Spleen (tissue), 7 donors: ENCODE measurements around the gene ADARB1.

Source experiments
- POLR2AphosphoS5 ChIP-seq, 3 donors: sonication (generic); formaldehyde crosslinking; IDR thresholded peaks; one replicate each; pipeline ENCODE4 v1.5.1; 2017; ENCODE audit warnings: antibody characterized with exemption in 3 of 3
- TF ChIP-seq, protein P1 (sequence below), 11 experiments: fragments of 200-600 bp in 7 of 11; fragments of 450-650 bp in 4 of 11; sonication (generic) in 4 of 11; IDR thresholded peaks in 8 of 11; conservative IDR thresholded peaks in 3 of 11; 1 replicate in 7 of 11; 2 replicates in 4 of 11; pipeline versions ENCODE4 v1.4.0 to v1.8.0; 2016 to 2021; ENCODE audit warnings: antibody characterized with exemption in 11 of 11, inconsistent platforms in 4 of 11, mild to moderate bottlenecking in 1 of 11
- donor health status: DM: no; HTN: no; CAD: no; lungs with moderate emphysema.
- donor health status: DM: no; HTN: no; CAD: no.
- donor health status: DM: no; HTN: no; CAD: no.

DNA sequence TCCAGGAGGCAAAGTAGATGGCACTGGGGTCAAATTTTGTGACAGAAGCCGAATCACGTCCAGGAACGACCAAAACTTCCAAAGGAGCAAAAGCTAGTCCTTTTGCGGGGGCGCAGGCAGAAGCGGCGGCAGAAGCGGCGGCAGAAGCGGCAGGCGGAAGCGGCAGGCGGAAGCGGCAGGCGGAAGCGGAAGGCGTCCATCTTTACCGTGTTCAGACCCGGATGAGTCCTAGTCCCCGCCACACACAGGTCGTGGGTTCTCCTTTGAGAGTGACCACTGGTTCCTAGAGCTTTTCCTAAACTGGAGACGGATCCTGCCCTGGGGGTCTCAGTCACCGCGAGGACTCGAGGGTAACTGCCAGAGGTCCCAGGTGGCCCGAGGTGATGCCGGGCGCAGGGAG, 159.7 kb downstream of the ADARB1 start:
- TF ChIP-seq, protein P1, sequence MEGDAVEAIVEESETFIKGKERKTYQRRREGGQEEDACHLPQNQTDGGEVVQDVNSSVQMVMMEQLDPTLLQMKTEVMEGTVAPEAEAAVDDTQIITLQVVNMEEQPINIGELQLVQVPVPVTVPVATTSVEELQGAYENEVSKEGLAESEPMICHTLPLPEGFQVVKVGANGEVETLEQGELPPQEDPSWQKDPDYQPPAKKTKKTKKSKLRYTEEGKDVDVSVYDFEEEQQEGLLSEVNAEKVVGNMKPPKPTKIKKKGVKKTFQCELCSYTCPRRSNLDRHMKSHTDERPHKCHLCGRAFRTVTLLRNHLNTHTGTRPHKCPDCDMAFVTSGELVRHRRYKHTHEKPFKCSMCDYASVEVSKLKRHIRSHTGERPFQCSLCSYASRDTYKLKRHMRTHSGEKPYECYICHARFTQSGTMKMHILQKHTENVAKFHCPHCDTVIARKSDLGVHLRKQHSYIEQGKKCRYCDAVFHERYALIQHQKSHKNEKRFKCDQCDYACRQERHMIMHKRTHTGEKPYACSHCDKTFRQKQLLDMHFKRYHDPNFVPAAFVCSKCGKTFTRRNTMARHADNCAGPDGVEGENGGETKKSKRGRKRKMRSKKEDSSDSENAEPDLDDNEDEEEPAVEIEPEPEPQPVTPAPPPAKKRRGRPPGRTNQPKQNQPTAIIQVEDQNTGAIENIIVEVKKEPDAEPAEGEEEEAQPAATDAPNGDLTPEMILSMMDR (IDR thresholded peaks at IDR 0.05 in 8 of 11, conservative IDR thresholded peaks at IDR 0.05 in 3 of 11) = no peak
- TF ChIP-seq POLR2AphosphoS5 (IDR thresholded peaks at IDR 0.05) = no peak
